GM19455 (cell line): ENCODE measurements around the gene RNASE3.
"Not testable (repeated sequence)": the region's sequence is repeated elsewhere in the genome, so short reads cannot be mapped to it uniquely, and the experiment has no call there.

ENCODE experiments used
- ATAC-seq: cut with Tn5 transposase; IDR thresholded peaks from one replicate; pipeline ENCODE4 v1.9.1; 2021; ENCODE audit not compliant: unreplicated experiment

RNASE3 gene

DNA sequence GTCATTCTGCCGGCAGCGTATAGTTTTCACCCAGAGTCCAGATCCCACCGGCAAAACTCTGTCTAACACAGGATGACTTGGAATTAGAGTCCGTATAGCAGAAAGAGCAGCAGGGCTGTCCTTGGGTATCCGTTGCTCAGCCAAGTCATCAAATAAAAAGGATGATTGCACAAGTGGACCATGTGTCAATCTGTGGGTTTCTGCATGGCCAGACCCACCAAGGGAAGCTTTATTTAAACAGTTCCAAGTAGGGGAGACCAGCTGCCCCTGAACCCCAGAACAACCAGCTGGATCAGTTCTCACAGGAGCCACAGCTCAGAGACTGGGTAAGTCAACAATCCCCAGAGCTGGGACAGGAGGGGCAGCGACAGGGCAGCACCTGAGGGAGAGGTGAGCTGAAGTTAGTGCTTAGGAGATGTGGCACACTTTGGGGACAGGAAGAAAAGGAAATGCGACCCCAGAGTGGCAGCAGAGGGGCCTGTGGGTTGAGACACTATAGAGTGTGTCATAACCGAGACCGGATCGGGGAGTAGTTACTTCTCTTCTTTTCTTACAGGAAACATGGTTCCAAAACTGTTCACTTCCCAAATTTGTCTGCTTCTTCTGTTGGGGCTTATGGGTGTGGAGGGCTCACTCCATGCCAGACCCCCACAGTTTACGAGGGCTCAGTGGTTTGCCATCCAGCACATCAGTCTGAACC is at the start of gene RNASE3:
RNASE3 (plus strand) TSS at position 260 of the 700 bp plus-strand sequence; CDS start at position 562, 302 bp downstream.
- ATAC-seq, result not testable (repeated sequence)

DNA sequence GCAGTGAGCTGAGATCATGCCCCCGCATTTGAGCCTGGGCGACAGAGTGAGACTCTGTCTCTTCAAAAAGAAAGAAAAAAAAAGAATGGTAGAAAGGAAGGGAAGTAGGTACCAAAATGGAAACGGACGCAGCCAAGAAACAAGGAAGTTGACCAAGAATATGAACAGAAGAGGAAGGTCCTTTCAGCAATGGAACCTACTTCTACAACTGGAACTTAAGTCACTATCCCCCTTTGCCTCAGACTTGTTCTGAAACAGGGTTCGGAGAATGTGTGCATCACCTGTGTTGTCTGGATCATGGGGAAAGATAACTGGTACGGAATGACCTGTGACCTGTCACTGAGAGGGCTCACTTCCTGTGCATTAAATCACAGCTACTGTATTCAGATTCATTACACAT is 44.6 kb upstream of the RNASE3 start:
- ATAC-seq, result no peak

DNA sequence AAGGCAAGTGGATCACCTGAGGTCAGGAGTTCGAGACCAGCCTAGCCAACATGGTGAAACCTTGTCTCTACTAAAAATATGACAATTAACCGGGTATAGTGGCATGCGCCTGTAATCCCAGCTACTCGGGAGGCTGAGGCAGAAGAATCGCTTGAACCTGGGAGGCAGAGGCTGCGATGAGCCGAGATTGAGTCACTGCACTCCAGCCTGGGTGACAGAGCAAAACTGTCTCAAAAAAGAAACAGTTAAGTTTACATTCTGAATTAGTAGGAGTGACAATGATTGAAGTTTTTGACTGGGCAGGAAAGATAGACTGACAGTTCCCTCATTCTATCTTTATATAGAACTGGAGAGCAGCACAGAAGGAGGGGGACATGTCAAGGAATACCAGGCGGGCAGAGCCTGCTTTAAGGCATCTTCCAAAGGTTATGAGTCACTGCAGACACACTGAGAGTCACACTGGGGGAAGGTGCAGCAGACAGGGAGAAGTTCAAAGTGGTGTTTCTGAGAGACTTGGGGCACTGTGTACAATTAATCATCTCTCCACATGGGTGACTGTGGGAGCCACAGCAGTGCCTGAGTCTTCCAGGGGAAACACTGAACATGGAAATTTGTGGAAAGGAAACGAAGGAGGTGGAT is 42.8 kb upstream of the RNASE3 start:
- ATAC-seq, result no peak

DNA sequence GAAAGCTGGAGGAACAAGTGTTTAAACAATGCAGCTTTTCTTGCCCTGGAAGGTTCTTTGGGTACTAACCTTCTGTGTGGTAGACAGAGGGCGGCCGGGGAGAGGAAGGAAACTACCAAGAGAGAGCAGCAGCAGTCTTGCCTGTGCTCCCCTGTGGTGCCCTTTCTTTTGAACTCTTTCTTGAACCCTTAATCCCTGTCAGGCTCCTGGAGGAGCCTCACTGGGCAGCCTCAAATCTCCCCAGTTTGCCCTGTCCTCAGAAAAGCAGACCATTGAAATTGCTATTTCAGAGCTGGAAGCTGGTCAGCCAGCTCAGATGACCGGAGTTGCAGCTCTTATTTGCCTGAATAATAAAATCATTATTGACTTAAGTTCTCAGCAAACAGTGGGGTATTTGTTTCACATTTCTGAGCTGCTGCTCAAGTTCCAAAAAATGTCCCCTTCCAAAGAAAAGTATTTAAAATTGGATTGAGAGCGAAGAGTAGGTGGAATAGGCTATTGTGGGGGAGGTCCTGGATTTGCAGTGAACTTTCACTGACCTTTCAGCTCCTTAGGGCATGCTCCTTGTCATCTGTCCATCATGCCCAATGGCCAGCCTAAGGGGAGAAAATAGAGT is 42.1 kb upstream of the RNASE3 start:
- no peak for ATAC-seq

DNA sequence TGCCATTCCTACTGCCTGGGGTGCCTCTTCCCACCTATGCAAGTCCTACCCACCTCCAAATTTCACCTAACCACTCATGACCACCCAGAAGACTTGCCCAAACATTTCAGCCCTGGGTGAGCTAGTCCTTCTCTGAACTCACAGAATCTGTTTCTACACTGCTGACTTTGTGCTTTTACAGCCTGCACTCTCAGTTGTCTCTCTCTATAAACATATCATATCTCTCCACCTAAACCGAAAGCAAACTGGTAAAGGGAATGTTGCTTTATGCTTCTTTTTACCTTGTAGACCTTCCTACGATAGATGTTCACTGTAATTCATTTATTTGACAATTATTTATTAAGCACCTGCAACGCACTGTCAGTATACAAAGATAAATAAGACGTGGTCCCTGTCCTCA is 38.1 kb upstream of the RNASE3 start:
- ATAC-seq, result no peak

DNA sequence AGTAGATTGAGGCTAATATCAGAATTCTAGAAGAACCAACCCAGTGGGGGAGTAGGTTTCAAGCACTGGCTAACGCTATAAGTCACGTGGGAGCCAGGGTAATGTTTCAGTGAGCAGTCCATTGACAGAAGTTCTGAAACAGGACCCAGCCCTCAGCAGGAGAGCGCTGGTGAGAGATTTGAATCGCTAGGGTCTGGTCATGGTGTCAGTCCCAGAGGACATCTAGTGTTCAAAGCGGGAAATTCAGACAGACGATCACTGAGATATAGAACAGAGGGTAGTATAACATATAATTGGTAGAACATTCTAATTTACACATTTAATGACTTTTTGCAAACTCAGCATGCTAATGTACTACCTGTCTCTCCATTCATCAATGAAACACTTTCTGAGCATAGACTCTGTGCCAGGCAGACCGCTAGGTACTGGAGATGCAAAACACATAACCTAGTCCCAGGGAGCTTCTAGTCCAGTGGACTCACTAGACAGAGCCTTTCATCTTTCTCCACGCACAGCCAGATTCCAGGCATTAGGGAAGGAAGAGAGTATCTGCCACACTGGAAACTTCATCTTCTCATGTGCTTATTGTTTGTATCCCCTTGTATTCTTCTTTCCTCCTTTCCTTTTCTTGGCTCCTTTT is 35.4 kb upstream of the RNASE3 start:
- ATAC-seq, result peak; percentile 63

DNA sequence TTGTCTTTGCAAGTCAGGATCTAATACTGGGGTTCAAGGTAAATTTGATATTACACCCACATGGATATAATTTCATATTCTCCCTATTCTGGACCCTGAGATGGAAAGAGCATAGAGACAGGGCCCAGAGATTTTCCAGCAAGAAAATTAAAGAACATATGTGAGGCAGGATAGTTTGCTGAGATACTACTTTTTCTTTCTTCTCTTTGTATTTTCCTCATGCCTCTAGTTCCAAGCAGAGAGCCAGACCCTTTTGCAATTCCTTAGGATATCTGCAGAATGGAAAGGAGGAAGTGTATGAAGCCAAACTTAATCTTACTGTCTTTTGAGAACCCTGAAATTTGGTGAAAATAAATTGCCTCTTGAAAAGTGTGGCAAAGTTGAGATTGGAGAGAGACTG is 34.0 kb upstream of the RNASE3 start:
- ATAC-seq, result no peak

DNA sequence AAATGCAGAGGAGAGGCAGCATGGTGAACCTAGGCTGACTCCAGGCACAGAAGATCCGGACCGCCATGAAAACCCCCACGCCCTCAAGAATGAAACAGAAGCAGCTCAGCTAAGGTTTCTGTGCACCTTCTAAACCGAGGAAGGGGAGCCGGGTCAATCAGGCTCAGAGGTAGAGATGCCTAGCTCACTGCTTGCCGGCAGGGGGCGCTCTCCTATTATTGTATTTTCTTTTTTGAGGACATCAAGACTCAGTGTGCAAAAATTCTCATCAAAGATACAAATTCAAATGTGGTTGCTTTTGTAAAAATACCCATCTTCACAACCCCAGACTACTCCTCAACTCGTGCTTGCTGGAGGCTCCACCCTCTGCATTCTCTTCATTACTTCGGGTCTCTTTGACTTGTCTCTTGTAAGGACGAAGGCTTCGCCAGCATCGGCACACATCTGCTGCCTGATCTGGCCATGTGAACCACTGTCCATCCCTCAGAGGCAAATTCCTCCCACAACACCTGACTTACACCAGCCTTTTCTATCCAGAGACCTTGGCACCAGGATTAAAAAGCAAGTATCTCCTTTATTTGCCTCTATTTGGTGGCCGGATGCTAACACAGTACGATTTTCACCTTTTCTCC is 33.4 kb upstream of the RNASE3 start:
- no peak for ATAC-seq

DNA sequence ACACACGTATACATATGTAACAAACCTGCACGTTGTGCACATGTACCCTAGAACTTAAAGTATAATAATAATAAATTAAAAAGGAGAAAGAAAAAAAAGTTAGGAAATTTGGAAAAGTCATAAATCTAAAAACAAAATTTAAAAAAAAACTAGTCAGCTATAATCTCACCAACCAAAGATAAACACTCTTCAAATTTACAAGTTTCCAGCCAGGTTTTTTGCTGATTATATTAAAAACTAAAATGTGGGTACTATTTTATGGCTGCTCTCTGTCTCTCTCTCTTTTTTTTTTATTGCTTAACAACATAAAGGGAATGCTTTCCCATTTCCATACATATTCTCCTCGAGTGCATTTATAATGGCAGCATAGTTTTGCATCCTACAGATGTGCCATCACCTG is 25.0 kb upstream of the RNASE3 start:
- no peak for ATAC-seq

DNA sequence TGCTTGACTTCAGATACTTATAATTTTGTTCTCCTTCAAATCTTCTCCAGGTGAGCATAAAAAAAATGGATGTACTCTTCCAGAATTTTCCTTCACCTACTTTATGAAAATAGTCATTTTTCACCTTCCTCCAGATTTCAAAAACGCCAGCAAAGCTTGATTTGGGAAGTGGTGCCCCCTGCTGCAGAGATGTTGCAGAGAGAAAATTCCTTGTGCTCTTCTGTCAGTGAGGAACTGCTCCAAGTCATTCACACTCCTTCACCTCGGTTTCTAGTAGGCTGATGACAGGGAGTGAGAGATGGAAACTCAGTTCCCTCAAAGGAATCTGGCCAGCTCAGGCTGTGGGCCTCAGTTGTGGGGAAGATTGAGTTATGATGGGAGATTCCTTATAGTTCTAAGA is 24.2 kb upstream of the RNASE3 start:
- no peak for ATAC-seq

DNA sequence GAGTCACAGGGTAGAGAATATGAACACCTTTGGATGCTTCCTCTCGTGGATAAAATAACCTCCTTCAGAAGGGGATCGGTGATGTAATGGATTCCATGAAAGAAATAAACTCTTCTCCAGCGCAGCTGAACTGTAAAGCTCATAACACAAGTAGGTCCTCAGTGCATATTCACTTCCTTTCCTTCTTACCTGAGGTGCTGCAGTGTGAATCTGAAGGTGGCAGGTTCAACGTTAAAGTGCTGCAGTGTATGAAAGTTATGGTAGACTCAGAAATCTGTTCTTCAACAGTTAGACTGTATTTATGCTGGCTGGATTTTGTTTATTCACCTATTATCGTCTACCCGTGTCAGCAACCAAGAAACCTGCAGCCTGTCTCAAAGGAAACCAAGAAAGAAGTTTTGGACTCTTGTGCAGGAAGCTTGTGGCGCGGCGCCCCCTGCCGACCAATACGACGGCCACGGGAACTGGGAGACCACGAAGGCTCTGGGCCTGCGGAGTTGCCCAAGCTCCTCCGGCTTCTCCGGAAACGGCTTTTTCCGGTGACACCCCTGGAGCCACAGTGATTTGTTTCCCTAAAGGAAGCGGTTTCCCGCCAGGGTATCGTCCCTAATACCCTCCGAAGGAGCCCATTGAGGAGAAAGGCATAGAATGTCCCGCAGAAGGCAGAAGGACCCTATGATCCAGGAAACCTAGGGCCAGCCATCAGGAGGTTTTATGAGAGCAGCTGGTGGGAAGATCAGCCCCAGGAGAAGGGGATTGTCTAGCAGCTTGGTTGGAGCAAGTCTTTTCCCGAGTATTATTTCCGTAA is 17.6 kb upstream of the RNASE3 start:
- ATAC-seq, result no peak

DNA sequence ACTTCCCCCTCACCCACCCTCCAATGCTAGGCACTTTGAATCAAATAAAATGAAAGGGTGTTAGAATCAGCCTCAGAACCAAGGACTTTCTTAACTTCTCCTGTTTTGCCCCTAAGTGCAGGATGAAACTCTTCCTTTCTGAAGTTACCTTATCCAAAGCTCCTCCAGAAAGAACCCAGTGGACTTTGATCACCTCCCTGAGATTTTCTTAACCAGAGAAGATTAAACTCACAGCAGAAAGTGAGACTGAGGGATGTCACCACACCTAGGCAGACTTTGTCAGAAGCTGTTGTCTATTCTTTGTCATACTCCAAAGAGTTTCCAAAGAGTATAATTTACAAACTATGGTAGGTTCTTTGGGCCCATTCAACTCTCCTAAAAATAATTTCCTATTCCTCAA is 14.2 kb upstream of the RNASE3 start:
- ATAC-seq, result no peak

DNA sequence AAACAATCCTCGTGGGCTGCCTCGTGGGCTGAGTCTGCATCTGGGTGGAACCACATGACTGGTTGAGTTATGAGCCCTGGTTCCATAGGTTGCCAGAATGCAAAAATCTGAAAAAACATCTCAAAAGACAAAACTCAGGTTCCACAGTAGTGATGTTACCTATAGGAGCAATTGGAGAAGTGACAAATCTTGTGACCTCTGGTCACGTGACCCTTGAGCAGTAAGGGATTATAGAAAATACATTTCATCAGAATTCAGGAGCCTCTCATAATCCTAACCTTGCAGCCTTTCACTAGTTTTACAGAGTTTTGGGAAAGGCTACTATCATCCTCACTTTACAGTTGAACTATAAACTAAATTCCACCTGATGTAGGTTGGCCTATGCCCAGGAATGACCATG is 12.5 kb upstream of the RNASE3 start:
- no peak for ATAC-seq

DNA sequence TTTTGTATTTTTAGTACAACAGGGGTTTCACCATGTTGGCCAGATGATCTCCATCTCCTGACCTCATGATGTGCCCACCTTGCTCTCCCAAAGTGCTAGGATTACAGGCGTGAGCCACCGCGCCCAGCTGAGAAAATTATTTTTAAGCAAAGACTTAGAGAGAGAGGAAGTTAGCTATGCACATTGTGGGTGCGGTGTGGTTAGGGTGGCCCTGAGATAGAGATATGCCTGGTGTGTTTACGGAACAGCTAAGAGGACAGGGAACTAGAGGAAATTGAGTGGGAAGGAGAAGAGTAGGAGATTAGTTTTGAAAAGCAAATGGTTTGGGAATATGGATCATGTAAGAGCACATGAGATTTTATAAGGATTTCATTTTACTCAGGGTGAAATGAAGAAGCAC is 10.0 kb upstream of the RNASE3 start:
- not testable (repeated sequence) for ATAC-seq

DNA sequence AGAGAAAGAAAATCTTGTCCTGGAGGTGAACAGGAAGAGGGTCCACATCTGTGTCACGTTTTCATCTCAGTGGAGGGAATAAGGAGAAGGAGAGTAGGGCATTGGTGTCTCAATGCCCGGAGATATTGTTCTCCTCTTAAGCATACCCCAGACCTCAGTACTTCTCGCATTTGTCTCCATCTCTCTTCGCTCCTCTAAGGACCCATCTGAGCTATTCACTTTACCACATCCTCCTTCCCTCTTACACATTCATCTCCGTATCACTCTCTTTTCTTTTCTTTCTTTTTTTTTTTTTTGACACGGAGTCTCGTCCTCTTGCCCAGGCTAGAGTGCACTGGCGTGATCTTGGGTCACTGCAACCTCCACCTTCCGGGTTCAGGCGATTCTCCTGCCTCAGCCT is 8.4 kb upstream of the RNASE3 start:
- ATAC-seq, result not testable (repeated sequence)

DNA sequence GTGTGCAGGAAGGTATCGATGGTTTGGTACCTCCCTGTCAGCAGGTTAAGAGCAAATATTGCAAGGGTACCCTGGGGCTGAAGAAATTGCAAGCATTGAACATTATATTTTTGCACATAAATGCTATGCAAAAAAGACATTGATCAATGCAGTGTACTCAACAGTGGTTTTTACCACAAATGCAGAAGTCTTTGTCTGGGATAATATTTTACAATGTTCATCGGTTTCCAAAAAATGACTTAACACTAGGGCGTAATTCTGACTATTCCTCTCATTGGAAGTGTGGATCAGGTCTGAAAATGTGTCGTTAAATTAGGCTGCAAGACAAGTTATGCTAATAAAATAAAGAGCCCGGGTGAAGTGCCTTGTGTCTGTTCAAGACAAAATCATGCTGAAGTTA is 2.8 kb upstream of the RNASE3 start:
- not testable (repeated sequence) for ATAC-seq

DNA sequence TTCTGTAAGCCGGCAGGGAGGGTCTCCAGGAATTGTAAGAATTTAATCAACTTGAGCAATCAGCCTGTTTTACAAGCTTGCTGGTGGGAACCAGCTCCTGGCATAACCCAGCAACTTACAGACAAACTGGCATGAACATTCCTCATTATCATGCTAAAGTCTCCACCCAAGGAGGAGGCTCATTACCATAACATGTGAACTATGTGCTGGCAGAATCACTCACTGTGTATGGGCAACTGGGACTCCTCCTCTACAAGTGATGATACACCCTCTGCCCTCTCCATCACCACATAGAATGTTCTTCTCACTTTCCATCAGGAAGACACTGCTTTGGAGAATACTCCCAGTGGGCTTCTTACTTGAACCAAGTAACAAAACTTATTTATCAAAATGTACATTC is 4.1 kb downstream of the RNASE3 start:
- ATAC-seq, result not testable (repeated sequence)

DNA sequence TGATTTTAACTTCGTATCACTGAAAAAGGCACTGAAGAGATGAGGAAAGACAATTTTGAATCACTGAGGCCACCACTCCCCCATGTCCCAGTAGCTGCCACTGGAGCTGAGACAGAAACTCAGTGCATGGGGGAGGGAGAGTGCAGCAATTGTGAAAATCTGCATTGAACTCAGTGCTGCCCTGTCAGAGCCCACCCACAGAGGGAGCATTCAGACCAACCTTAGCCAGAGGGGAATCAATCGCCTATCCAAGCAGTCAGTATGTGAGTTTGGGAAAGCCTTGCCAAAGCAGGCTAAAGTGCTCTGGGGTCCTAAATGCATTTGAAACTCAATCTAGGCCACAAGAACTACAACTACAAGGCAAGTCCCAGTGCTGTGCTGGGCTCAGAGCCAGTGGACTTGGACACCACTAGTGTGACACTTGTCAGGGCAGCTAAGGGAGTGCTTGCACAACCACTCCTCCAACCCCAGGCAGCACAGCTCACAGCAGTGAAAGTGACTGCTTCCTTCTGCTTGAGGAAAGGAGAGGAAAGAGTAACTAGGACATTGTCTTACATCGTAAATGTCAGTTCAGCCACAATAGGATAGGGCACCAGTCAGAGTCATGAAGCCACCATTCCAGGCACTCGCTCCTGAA is 13.3 kb downstream of the RNASE3 start:
- no peak for ATAC-seq

DNA sequence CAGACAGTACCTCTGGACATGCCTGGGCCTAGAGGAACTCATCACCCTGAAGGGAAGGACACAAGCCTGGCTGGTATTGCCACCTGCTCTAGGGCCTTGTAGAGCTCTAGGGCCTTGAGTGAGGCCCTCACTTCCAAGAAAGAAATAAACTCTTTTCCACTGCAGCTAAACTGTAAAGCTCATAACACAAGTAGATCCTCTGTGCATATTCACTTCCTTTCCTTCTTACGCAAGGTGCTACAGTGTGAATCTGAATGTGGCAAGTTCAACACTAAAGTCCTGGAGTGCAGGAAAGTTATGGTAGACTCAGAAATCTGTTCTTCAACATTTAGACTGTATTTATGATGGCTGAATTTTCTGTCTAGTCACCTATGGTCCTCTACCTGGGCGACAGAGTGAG is 14.5 kb downstream of the RNASE3 start:
- no peak for ATAC-seq

DNA sequence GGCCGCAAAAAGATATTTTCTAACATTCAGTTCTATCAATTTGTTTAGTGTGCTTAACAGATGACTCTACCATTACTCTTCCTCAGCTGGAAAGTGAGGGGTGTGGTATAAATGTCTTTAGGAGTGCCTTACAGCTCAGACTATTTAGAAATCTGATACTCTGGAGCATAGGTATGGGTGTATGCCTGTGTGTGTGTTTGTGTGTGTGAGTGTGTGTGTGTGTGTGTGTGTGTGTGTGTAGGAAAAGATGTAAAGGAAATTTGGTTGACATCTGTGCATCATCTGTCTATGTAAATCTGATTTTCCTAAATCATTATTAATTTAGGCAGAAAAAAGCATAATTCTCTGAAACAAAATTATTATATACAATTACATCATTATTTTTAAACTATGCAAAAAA is 16.0 kb downstream of the RNASE3 start:
- ATAC-seq, result no peak
